ENCODE results near the gene PDE3B. TPM values are rescaled to one million over a fixed set of nuclear protein-coding genes. Genes with fewer than 3 reads are reported as not detected.
"Not testable (repeated sequence)": the region's sequence is repeated elsewhere in the genome, so short reads cannot be mapped to it uniquely, and the experiment has no call there.

PDE3B gene
- total RNA-seq, 2 donors from 2014 or later: 21.1 to 23.4 TPM

DNA sequence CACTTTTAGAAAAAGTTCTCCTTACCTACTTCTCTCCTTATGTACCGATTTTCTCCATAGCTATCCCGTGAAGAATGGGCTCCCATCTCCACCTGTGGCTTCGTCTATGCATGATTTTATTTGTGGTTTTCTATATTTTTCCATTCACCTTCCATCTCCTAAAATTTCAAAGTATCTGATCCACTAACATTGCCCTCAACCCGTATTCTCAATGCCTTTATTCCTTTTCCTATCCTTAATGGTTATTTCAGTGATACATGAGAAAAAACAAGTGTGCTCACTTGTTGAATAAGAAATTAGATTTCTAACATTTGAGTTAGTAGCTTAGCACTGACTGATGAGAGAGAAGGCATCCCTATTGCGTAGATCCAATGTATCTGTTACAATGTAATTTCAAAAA, 231.6 kb downstream of the PDE3B start:
- H3K36me3 ChIP-seq: no peaks in the 10 kb centered on the region
- intact Hi-C loops (cut with DNase I): no loop called here
- H3K4me3 ChIP-seq: no peak overlapping the region
- no peak overlapping the region for H3K27ac ChIP-seq
- H3K9me3 ChIP-seq: no peaks in the 10 kb centered on the region
- H3K4me1 ChIP-seq (replicated peaks): no peaks in the 10 kb centered on the region
- H3K27me3 ChIP-seq (replicated peaks; ENCODE audit: insufficient read depth): no peaks in the 10 kb centered on the region
- WGBS: 95% methylated on average over 5 of the region's 5 CpGs
- TF ChIP-seq POLR2AphosphoS5 (IDR thresholded peaks at IDR 0.05) (no peak), POLR2A (IDR thresholded peaks at IDR 0.05) (no peak), CTCF (IDR thresholded peaks at IDR 0.05) (no peak)
- no peak for DNase-seq (ENCODE audit: low spot score)

DNA sequence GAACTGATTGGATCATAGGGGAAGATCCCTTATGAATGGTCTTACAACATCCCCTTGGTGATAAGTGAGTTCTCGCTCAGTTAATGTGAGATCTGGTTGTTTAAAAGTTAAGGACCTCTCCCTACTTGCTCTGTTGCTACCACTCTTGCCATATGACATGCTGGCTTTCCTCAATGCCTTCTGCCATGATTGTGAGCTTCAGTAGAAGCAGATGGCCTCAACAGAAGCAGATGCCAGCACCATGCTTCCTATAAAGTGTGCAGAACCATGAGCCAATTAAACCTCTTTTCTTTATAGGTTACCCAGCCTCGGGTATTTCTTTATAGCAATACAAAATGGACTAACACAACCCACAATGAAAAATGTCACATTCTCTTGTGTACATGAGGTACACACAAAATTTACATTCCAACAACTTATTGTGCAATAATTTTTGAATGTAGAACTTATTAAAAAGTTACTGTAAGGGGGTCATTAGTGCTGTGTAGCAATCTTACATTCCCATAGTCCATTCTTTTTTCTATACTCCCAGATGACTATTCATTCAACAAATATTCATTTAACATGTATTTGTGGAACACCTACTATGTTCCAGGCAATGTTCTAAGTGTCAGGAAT, 238.1 kb downstream of the PDE3B start:
- no peak for DNase-seq (ENCODE audit: low spot score)
- WGBS: 71% methylated on average over 2 of the region's 2 CpGs
- no peaks in the 10 kb centered on the region for H3K9me3 ChIP-seq
- TF ChIP-seq POLR2A (IDR thresholded peaks at IDR 0.05) (no peak), POLR2AphosphoS5 (IDR thresholded peaks at IDR 0.05) (no peak), CTCF (IDR thresholded peaks at IDR 0.05) (no peak)
- H3K36me3 ChIP-seq: no peaks in the 10 kb centered on the region
- H3K27me3 ChIP-seq (replicated peaks; ENCODE audit: insufficient read depth): no peaks in the 10 kb centered on the region
- intact Hi-C loops (cut with DNase I): no loop called here
- no peak overlapping the region for H3K4me3 ChIP-seq
- no peak overlapping the region for H3K27ac ChIP-seq
- H3K4me1 ChIP-seq (replicated peaks): no peaks in the 10 kb centered on the region

DNA sequence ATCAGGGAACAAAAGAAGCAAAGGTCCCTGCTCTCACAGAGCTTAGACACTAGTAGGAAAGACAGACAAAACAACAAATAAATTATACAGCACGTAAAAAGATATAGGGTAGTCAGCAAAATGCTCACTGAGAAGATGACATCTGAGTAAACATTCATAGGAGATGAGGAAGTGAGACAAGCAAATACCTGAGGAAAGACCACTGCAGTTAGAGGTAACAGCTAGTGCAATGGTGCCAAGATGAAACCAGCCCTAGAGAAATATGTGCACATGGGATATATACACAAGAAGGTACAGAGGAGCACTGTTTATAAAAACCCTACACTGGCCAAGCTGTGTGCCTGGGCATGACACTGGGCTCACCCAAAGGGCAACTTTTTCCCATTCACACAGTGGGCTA, 238.6 kb downstream of the PDE3B start:
- no peaks in the 10 kb centered on the region for H3K36me3 ChIP-seq
- no peak for DNase-seq (ENCODE audit: low spot score)
- H3K9me3 ChIP-seq: no peaks in the 10 kb centered on the region
- intact Hi-C loops (cut with DNase I): no loop called here
- WGBS: 63% methylated on average over 1 of the region's 1 CpG
- no peak overlapping the region for H3K4me3 ChIP-seq
- TF ChIP-seq POLR2AphosphoS5 (IDR thresholded peaks at IDR 0.05) (no peak), CTCF (IDR thresholded peaks at IDR 0.05) (no peak), POLR2A (IDR thresholded peaks at IDR 0.05) (no peak)
- no peaks in the 10 kb centered on the region for H3K4me1 ChIP-seq (replicated peaks)
- H3K27me3 ChIP-seq (replicated peaks; ENCODE audit: insufficient read depth): no peaks in the 10 kb centered on the region
- no peak overlapping the region for H3K27ac ChIP-seq

- H3K4me1 ChIP-seq (replicated peaks); H3K9me3 ChIP-seq; H3K27me3 ChIP-seq (replicated peaks; ENCODE audit: insufficient read depth); intact Hi-C loops (cut with DNase I); DNase-seq (ENCODE audit: low spot score); H3K4me3 ChIP-seq; H3K36me3 ChIP-seq; H3K27ac ChIP-seq: not testable (repeated sequence)
- 100% methylated on average over 1 of the region's 1 CpG for WGBS
These were observed 240.1 kb downstream of the PDE3B start for GRCh38 chr11:14883683-14884082.

DNA sequence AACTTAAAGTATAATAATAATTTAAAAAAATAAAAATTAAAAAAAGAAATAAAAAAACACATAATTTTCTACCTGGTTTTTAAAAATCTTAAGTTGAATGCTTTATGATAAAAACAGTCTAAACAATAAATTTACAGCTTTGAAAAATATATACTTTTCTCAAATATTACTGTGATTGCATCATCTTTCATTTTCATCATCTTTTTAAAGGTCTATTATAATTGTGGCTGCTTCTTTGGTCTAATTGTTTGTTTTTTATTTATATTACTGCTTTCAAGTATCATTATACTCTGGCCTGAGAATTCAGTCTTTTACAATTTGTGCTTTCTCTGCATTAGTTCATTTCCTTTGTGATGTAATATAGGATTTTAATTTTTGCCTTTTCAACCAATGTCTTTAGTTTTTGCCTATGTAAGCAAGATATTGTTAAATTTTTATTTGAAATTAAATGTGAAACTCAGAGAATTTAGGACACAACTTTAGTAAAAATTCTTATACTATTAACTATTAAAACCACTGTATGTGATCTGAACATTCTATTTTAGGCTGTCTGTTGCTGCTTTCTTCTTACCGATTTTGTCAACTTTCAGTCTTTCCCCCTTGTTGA, 241.2 kb downstream of the PDE3B start:
- Histone ChIP-seq H3K36me3 (no peaks in the 10 kb centered on the region), H3K9me3 (no peaks in the 10 kb centered on the region), H3K4me1 (replicated peaks) (peaks cover 7% of the 10 kb centered on the region), H3K27me3 (replicated peaks; ENCODE audit: insufficient read depth) (no peaks in the 10 kb centered on the region), H3K4me3 (no peak overlapping the region), H3K27ac (no peak overlapping the region)
- no peak for DNase-seq (ENCODE audit: low spot score)
- WGBS: 93% methylated on average over 1 of the region's 1 CpG
- no peak for TF ChIP-seq POLR2AphosphoS5 (IDR thresholded peaks at IDR 0.05)
- no peak for TF ChIP-seq POLR2A (IDR thresholded peaks at IDR 0.05)
- no peak for TF ChIP-seq CTCF (IDR thresholded peaks at IDR 0.05)
- intact Hi-C loops (cut with DNase I): no loop called here

Measured in prostate gland (tissue), 2 donors.